Glutamatergic neuron (in vitro differentiated cells): ENCODE measurements around the gene DMAC2. TPM values are rescaled to one million over a fixed set of nuclear protein-coding genes. Genes with fewer than 3 reads are reported as not detected.
A peak's percentile ranks its signal among the peaks of the same experiment; 100 is the strongest.
"Not testable (repeated sequence)": the region's sequence is repeated elsewhere in the genome, so short reads cannot be mapped to it uniquely, and the experiment has no call there.

Experiments
- DNase-seq: peaks from one replicate; pipeline ENCODE4 v3.0.0; 2022
- H3K27ac Mint-ChIP-seq: one replicate; pipeline ENCODE4 v1.8.0; 2020; ENCODE audit warnings: mild to moderate bottlenecking, mixed read lengths, inconsistent platforms; ENCODE audit not compliant: unreplicated experiment
- H3K27me3 Mint-ChIP-seq: one replicate; pipeline ENCODE4 v1.8.0; 2020; ENCODE audit warnings: mild to moderate bottlenecking, moderate library complexity, mixed read lengths, inconsistent platforms; ENCODE audit not compliant: unreplicated experiment
- H3K36me3 Mint-ChIP-seq: one replicate; pipeline ENCODE4 v1.8.0; 2020; ENCODE audit warnings: mild to moderate bottlenecking, mixed read lengths, inconsistent platforms; ENCODE audit not compliant: unreplicated experiment
- H3K4me1 Mint-ChIP-seq: one replicate; pipeline ENCODE4 v1.8.0; 2020; ENCODE audit warnings: mild to moderate bottlenecking, low read depth, mixed read lengths, inconsistent platforms; ENCODE audit not compliant: unreplicated experiment
- H3K4me3 Mint-ChIP-seq: one replicate; pipeline ENCODE4 v1.8.0; 2020; ENCODE audit warnings: mild to moderate bottlenecking, mixed read lengths, inconsistent platforms; ENCODE audit not compliant: unreplicated experiment
- H3K9me3 Mint-ChIP-seq: one replicate; pipeline ENCODE4 v1.8.0; 2020; ENCODE audit warnings: mild to moderate bottlenecking, moderate library complexity, mixed read lengths, inconsistent platforms; ENCODE audit not compliant: unreplicated experiment
- long read RNA-seq: library from polyadenylated mRNA; unstranded; transcript quantifications from one replicate; pipeline ENCODE4 v2.0.0, GENCODE V29; 2020; ENCODE audit not compliant: unreplicated experiment
- total RNA-seq: library from RNA; stranded (reverse); fragmentation: NEBNext Ultra II Directional; extraction: Animal tissue kit (Norgen Biotek cat#: 25700); gene quantifications from one replicate; pipeline ENCODE4 v1.2.1, GENCODE V29; 2021; ENCODE audit not compliant: unreplicated experiment
- TF ChIP-seq, protein P1 (sequence below): fragments of 200-600 bp; sonication (generic); IDR thresholded peaks from one replicate; pipeline ENCODE4 v1.5.0; 2021; ENCODE audit not compliant: partially characterized antibody, unreplicated experiment

The DMAC2 gene
- total RNA-seq = 99.4 TPM
- long read RNA-seq, transcript DMAC2-202 (5 exons, 1,134 nt) = minor isoform, 7 of 118 reads
- long read RNA-seq, transcript DMAC2-201 (6 exons, 1,692 nt) = major isoform, 38 of 118 reads
- long read RNA-seq, transcript DMAC2-208 (5 exons, 979 nt) = minor isoform, 25 of 118 reads
- long read RNA-seq, transcript DMAC2-204 (4 exons, 1,454 nt) = minor isoform, 8 of 118 reads
- long read RNA-seq, partial matches to known transcripts = 17 of 118 reads
- long read RNA-seq, other reads (novel, unspliced or antisense) = 7 of 118 reads

DNA sequence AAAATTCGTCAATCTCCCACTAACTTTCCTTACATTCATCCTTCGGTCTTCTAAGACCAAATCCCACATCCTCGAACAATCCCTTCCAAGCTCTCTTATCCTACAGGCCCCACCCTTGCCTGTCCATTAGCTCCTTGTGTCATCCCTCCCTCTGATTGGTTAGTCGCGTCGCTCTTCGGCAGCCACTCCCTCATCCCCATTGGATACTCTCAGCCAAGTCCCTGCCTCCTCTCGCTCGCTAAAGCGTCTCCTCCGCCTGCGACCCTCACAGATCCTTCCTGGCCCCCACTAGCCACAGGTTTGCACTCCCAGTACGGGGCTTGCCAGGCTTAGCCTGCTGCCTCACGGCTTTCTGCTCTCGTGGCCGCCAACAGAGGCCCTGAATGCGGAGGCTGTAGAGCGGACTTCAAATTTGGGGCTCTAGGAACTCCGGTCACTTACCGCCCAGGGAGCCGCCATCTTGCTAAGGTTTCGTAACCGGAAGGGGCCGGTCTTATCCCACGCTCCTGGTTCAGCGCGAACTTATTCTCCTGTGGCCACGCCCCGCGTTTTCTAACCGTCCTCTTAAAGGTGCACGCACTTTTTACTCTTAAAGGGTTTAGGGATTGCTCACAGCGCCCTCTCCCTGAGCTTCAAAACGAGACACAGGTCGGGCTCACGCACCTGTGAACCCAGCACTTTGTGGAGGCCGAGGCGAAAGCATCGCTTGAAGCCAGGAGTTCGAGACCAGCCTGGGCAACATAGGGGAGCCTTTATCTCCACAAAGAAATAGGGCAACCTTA, at the start of gene DMAC2:
DMAC2 (minus strand) TSS at position 472 of the 782 bp plus-strand sequence; CDS start at position 459, 13 bp downstream.
- peak within 1 kb of the TSS; percentile 20 for H3K27ac Mint-ChIP-seq
- H3K9me3 Mint-ChIP-seq = peaks cover 2% of the 10 kb centered on the region
- peaks cover 8% of the 10 kb centered on the region for H3K27me3 Mint-ChIP-seq
- peaks cover 5% of the 10 kb centered on the region for H3K4me1 Mint-ChIP-seq
- peaks cover 4% of the 10 kb centered on the region for H3K36me3 Mint-ChIP-seq
- DNase-seq = peak; percentile 93
- TF ChIP-seq, protein P1, sequence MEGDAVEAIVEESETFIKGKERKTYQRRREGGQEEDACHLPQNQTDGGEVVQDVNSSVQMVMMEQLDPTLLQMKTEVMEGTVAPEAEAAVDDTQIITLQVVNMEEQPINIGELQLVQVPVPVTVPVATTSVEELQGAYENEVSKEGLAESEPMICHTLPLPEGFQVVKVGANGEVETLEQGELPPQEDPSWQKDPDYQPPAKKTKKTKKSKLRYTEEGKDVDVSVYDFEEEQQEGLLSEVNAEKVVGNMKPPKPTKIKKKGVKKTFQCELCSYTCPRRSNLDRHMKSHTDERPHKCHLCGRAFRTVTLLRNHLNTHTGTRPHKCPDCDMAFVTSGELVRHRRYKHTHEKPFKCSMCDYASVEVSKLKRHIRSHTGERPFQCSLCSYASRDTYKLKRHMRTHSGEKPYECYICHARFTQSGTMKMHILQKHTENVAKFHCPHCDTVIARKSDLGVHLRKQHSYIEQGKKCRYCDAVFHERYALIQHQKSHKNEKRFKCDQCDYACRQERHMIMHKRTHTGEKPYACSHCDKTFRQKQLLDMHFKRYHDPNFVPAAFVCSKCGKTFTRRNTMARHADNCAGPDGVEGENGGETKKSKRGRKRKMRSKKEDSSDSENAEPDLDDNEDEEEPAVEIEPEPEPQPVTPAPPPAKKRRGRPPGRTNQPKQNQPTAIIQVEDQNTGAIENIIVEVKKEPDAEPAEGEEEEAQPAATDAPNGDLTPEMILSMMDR = no peak
- H3K4me3 Mint-ChIP-seq = peak within 1 kb of the TSS; percentile 18

DNA sequence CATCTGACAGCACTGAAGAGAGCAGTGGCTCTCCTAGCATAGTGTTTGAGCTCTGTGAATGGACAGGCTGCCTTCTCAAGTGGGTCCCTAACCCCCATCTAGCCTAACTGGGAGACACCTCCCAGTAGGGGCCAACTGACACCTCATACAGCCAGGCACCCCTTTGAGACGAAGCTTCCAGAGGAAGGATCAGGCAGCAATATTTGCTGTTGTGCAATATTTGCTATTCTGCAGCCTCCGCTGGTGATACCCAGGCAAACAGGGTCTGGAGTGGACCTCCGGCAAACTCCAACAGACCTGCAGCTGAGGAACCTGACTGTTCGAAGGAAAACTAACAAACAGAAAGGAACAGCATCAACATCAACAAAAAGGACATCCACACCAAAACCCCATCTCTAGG, 47.2 kb upstream of the DMAC2 start:
- not testable (repeated sequence) for H3K4me1 Mint-ChIP-seq, H3K9me3 Mint-ChIP-seq, H3K27me3 Mint-ChIP-seq, H3K27ac Mint-ChIP-seq, H3K4me3 Mint-ChIP-seq, H3K36me3 Mint-ChIP-seq, DNase-seq

DNA sequence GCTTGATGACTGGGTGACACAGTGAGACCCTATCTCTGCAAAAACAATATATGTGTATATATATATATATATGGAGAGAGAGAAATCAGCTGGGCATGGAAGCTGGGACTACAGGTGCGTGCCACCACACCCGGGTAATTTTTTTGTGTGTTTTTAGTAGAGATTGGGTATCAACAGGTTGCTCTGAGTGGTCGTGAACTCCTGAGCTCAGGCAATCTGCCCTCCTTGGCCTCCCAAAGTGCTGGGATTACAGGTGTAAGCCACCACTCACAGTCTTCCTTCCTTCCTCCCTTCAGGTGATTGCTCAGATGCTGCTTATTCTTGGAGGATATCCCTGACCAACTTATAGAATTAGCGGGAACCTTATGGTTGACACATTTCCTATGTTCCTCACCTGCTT, 45.1 kb upstream of the DMAC2 start:
- Mint-ChIP-seq H3K9me3 (peaks cover 3% of the 10 kb centered on the region), H3K27ac (no peak overlapping the region), H3K36me3 (no peaks in the 10 kb centered on the region), H3K27me3 (peaks cover 3% of the 10 kb centered on the region), H3K4me3 (no peak overlapping the region), H3K4me1 (no peaks in the 10 kb centered on the region)
- TF ChIP-seq, protein P1 = no peak
- no peak for DNase-seq

DNA sequence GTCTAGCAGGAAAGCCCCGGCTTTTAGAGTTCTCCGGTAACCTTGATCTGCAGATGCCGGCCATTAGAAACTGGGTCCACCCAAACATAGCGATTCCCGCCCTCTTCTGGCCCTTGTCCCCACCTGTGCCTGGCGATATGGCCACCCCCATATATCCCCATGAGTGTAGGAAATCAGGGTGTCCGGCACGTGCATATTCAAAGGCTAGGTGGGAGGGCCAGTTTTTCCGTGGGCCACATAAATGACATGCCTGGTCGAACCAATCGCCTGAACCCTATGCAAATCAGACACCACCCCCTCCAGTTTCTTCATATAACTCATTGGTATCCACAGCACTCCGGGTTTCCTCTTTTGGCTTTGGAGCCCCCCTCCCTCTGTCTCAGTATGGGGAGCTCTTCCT, 40.6 kb upstream of the DMAC2 start:
- H3K36me3 Mint-ChIP-seq = no peaks in the 10 kb centered on the region
- H3K4me3 Mint-ChIP-seq = no peak overlapping the region
- H3K9me3 Mint-ChIP-seq = no peaks in the 10 kb centered on the region
- H3K4me1 Mint-ChIP-seq = no peaks in the 10 kb centered on the region
- H3K27me3 Mint-ChIP-seq = peaks cover 2% of the 10 kb centered on the region
- DNase-seq = no peak
- TF ChIP-seq, protein P1 = no peak
- no peak overlapping the region for H3K27ac Mint-ChIP-seq

DNA sequence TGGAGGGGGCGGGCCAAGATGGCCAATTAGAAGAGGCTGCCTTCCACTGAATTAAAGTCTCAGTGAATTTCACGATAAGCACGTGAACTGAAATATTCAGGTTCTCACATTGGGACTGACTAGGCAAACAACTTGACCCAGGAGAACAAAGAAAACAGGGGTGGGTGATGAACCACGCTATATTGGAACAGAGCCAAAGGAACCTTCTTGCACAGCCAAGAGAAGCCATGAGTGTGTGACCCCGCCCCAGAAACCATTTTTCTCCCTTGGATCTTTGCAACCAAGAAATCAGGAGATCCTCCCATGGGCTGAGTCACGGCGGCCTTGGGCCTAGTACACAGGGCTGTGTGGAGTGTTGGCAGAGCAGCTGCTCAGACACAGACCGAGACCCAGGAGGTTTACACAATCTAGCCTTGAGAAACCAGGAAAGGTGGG, 40.1 kb upstream of the DMAC2 start:
- Mint-ChIP-seq H3K4me3 (no peak overlapping the region), H3K36me3 (no peaks in the 10 kb centered on the region), H3K27ac (no peak overlapping the region), H3K9me3 (no peaks in the 10 kb centered on the region), H3K4me1 (no peaks in the 10 kb centered on the region), H3K27me3 (peaks cover 2% of the 10 kb centered on the region)
- DNase-seq = no peak
- TF ChIP-seq, protein P1 = no peak
